H1 (cell line): ENCODE data around the gene MINPP1. TPM values are rescaled to one million over a fixed set of nuclear protein-coding genes. Genes with fewer than 3 reads are reported as not detected.

Experiments
- CTCF ChIA-PET: fragments of 300-600 bp; sonication (Branson Sonifier 250); formaldehyde crosslinking; loops from one replicate; lab custom pipeline; 2021; ENCODE audit not compliant: partially characterized antibody; lab: Charles Lee
- POLR2A ChIA-PET: fragments of 300-600 bp; sonication (Branson Sonifier 250); formaldehyde crosslinking; loops from one replicate; lab custom pipeline; 2021; ENCODE audit warnings: inconsistent platforms; ENCODE audit not compliant: partially characterized antibody; lab: Charles Lee
- DNase-seq, 2 experiments: peaks; one replicate each; pipeline versions ENCODE4 v3.0.0 to v3.0.0-alpha.2; 2010 to 2022; ENCODE audit warnings: low spot score in 2 of 2, low read depth in 1 of 2, mixed read lengths in 1 of 2
- FAIRE-seq: peaks from 2 replicates; lab custom pipeline; 2011; peaks lifted over from hg19 to GRCh38; lab: Jason Lieb, UNC
- H2AFZ ChIP-seq: 2 replicates; pipeline ENCODE4 v1.8.1; 2012; ENCODE audit warnings: low read length, inconsistent platforms
- H2AK5ac ChIP-seq: 2 replicates; pipeline ENCODE4 v1.6.1; 2013; ENCODE audit warnings: low read depth, low read length
- H2BK120ac ChIP-seq: replicated peaks from 2 replicates; pipeline ENCODE3; 2013; ENCODE audit warnings: low read depth, low read length, inconsistent platforms
- H2BK12ac ChIP-seq: 2 replicates; pipeline ENCODE4 v1.6.1; 2013; ENCODE audit warnings: low read depth, low read length
- H2BK15ac ChIP-seq: 2 replicates; pipeline ENCODE4 v1.6.1; 2013; ENCODE audit warnings: low read length
- H2BK20ac ChIP-seq: 2 replicates; pipeline ENCODE4 v1.6.1; 2013; ENCODE audit warnings: low read length
- H2BK5ac ChIP-seq: 2 replicates; pipeline ENCODE4 v1.6.1; 2013; ENCODE audit warnings: low read depth, low read length
- H3K14ac ChIP-seq: 2 replicates; pipeline ENCODE4 v1.6.1; 2013; ENCODE audit warnings: inconsistent platforms; ENCODE audit not compliant: insufficient read length
- H3K18ac ChIP-seq: 2 replicates; pipeline ENCODE4 v1.6.1; 2013; ENCODE audit warnings: low read length; ENCODE audit errors: extremely low read depth
- H3K23ac ChIP-seq: 2 replicates; pipeline ENCODE4 v1.6.1; 2013; ENCODE audit warnings: inconsistent platforms; ENCODE audit not compliant: insufficient read length
- H3K23me2 ChIP-seq: 2 replicates; pipeline ENCODE4 v1.6.1; 2013; ENCODE audit warnings: low read depth, low read length
- H3K27ac ChIP-seq: 2 replicates; pipeline ENCODE4 v1.6.1; 2011; ENCODE audit warnings: low read depth, low read length, inconsistent platforms
- H3K27me3 ChIP-seq, 4 experiments: replicated peaks in 1 of 4; 1 replicate in 1 of 4; 2 replicates in 3 of 4; pipeline versions ENCODE4 v1.6.1 to v1.8.1; 2011 to 2013; ENCODE audit warnings: low read length in 3 of 4, mild to moderate bottlenecking in 3 of 4, inconsistent platforms in 2 of 4, mixed read lengths in 2 of 4, moderate library complexity in 1 of 4; ENCODE audit not compliant: control insufficient read depth in 3 of 4, insufficient read depth in 3 of 4; ENCODE audit errors: extremely low read depth in 1 of 4
- H3K36me3 ChIP-seq, 4 experiments: 2 replicates each; pipeline versions ENCODE4 v1.6.1 to v1.8.1; 2011 to 2013; ENCODE audit warnings: mild to moderate bottlenecking in 4 of 4, low read length in 3 of 4, moderate library complexity in 2 of 4, control low read depth in 1 of 4, inconsistent platforms in 1 of 4; ENCODE audit not compliant: insufficient read depth in 4 of 4, control insufficient read depth in 2 of 4
- H3K4ac ChIP-seq: replicated peaks from 2 replicates; pipeline ENCODE3; 2013; ENCODE audit warnings: low read length, low read depth, mixed read lengths, inconsistent platforms; ENCODE audit not compliant: insufficient read length
- H3K4me1 ChIP-seq, 4 experiments: replicated peaks in 1 of 4; 1 replicate in 1 of 4; 2 replicates in 3 of 4; pipeline versions ENCODE4 v1.6.1 to v1.8.1; 2011 to 2013; ENCODE audit warnings: low read length in 3 of 4, inconsistent platforms in 2 of 4, mixed read lengths in 1 of 4; ENCODE audit not compliant: insufficient read depth in 4 of 4, control insufficient read depth in 3 of 4
- H3K4me2 ChIP-seq, 2 experiments: 2 replicates each; pipeline versions ENCODE4 v1.6.1 to v1.8.1; 2011 to 2013; ENCODE audit warnings: low read depth in 2 of 2, low read length in 2 of 2, control low read depth in 1 of 2, inconsistent platforms in 1 of 2, mild to moderate bottlenecking in 1 of 2; ENCODE audit not compliant: insufficient read depth in 1 of 2
- H3K4me3 ChIP-seq, 4 experiments: fragments of 200-600, 300-600 bp in 1 of 4; sonication (generic), shearing (Covaris generic), sonication (Bioruptor Twin) in 1 of 4; 2 replicates each; pipeline versions ENCODE4 v1.5.1 to v1.8.1; 2011 to 2016; ENCODE audit warnings: low read length in 4 of 4, low read depth in 3 of 4, control low read depth in 2 of 4, inconsistent platforms in 2 of 4, mild to moderate bottlenecking in 2 of 4, mixed read lengths in 1 of 4, moderate library complexity in 1 of 4; ENCODE audit not compliant: insufficient read depth in 2 of 4; ENCODE audit errors: extremely low read depth in 1 of 4
- H3K56ac ChIP-seq: replicated peaks from 2 replicates; pipeline ENCODE3; 2013; ENCODE audit warnings: low read depth, mild to moderate bottlenecking, mixed read lengths, low read length, inconsistent platforms; ENCODE audit not compliant: insufficient read length
- H3K79me1 ChIP-seq: 2 replicates; pipeline ENCODE4 v1.6.1; 2013; ENCODE audit warnings: low read depth, low read length, control low read depth
- H3K79me2 ChIP-seq, 2 experiments: 2 replicates each; pipeline versions ENCODE4 v1.6.1 to v1.8.1; 2012 to 2013; ENCODE audit warnings: low read length in 2 of 2, mild to moderate bottlenecking in 2 of 2, inconsistent platforms in 1 of 2; ENCODE audit not compliant: insufficient read depth in 2 of 2, control insufficient read depth in 1 of 2
- H3K9ac ChIP-seq, 4 experiments: replicated peaks in 1 of 4; 1 replicate in 1 of 4; 2 replicates in 3 of 4; pipeline versions ENCODE4 v1.6.1 to v1.8.1; 2011 to 2013; ENCODE audit warnings: low read depth in 3 of 4, low read length in 3 of 4, control low read depth in 2 of 4, mild to moderate bottlenecking in 2 of 4, moderate library complexity in 2 of 4, inconsistent platforms in 1 of 4; ENCODE audit errors: extremely low read depth in 1 of 4
- H3K9me3 ChIP-seq, 2 experiments: 2 replicates each; pipeline versions ENCODE4 v1.6.1 to v1.8.1; 2012 to 2013; ENCODE audit warnings: mild to moderate bottlenecking in 2 of 2, moderate library complexity in 2 of 2, control low read depth in 1 of 2, inconsistent platforms in 1 of 2, low read depth in 1 of 2, low read length in 1 of 2, mixed read lengths in 1 of 2; ENCODE audit not compliant: insufficient read depth in 2 of 2
- H4K20me1 ChIP-seq, 2 experiments: replicated peaks in 1 of 2; 2 replicates each; pipeline versions ENCODE3 to v1.8.1; 2011 to 2013; ENCODE audit warnings: inconsistent platforms in 2 of 2, low read length in 2 of 2, mild to moderate bottlenecking in 1 of 2; ENCODE audit not compliant: insufficient read depth in 2 of 2, control insufficient read depth in 1 of 2
- H4K5ac ChIP-seq: 2 replicates; pipeline ENCODE4 v1.6.1; 2013; ENCODE audit warnings: low read length, low read depth, mixed read lengths, inconsistent platforms; ENCODE audit not compliant: insufficient read length
- H4K8ac ChIP-seq: 2 replicates; pipeline ENCODE4 v1.8.0; 2013; ENCODE audit warnings: mild to moderate bottlenecking, moderate library complexity, low read length, inconsistent platforms; ENCODE audit not compliant: insufficient read depth; ENCODE audit errors: extremely low read depth
- H4K91ac ChIP-seq: replicated peaks from 2 replicates; pipeline ENCODE3; 2013; ENCODE audit warnings: low read length, mixed read lengths, inconsistent platforms; ENCODE audit not compliant: insufficient read length
- GABPA ChIP-seq: IDR thresholded peaks from 2 replicates; pipeline ENCODE4 v1.6.1; 2011; ENCODE audit warnings: mild to moderate bottlenecking, low read length, moderate library complexity, borderline replicate concordance; ENCODE audit not compliant: insufficient read depth
- JUND ChIP-seq: IDR thresholded peaks from 2 replicates; pipeline ENCODE4 v1.6.1; 2011; ENCODE audit warnings: mild to moderate bottlenecking, improper control_type of control experiment, low read length
- NANOG ChIP-seq: IDR thresholded peaks from 2 replicates; pipeline ENCODE4 v1.6.1; 2011; ENCODE audit warnings: low read length, low read depth, mild to moderate bottlenecking, inconsistent platforms; ENCODE audit not compliant: insufficient read depth, poor library complexity, severe bottlenecking
- NRF1 ChIP-seq: IDR thresholded peaks from 2 replicates; pipeline ENCODE4 v1.6.1; 2011; ENCODE audit warnings: mild to moderate bottlenecking, low read depth, low read length, improper control_type of control experiment
- POLR2A ChIP-seq, 2 experiments: IDR thresholded peaks; 1 replicate in 1 of 2; 2 replicates in 1 of 2; pipeline ENCODE4 v1.6.1; 2011; ENCODE audit warnings: low read depth in 2 of 2, low read length in 2 of 2, mild to moderate bottlenecking in 2 of 2; ENCODE audit errors: control extremely low read depth in 1 of 2
- RAD21 ChIP-seq, 2 experiments: IDR thresholded peaks in 1 of 2; conservative IDR thresholded peaks in 1 of 2; 2 replicates each; pipeline ENCODE4 v1.6.1; 2011; ENCODE audit warnings: low read depth in 2 of 2, low read length in 2 of 2, improper control_type of control experiment in 1 of 2, inconsistent platforms in 1 of 2, mild to moderate bottlenecking in 1 of 2, moderate library complexity in 1 of 2
- RBBP5 ChIP-seq: IDR thresholded peaks from 2 replicates; pipeline ENCODE4 v1.7.1; 2012; ENCODE audit warnings: low read depth, mild to moderate bottlenecking, inconsistent platforms, low read length, moderate library complexity, borderline replicate concordance
- SAP30 ChIP-seq: fragments of 300-600 bp; sonication (generic); IDR thresholded peaks from 2 replicates; pipeline ENCODE4 v1.7.1; 2012; ENCODE audit warnings: low read length, moderate library complexity, mild to moderate bottlenecking, inconsistent platforms; ENCODE audit not compliant: insufficient read depth, insufficient replicate concordance
- SIN3A ChIP-seq, 2 experiments: IDR thresholded peaks in 1 of 2; conservative IDR thresholded peaks in 1 of 2; 2 replicates each; pipeline ENCODE4 v1.6.1; 2011 to 2012; ENCODE audit warnings: low read length in 2 of 2, improper control_type of control experiment in 1 of 2, low read depth in 1 of 2, mild to moderate bottlenecking in 1 of 2
- WGBS, 2 experiments: shearing (Covaris generic) in 1 of 2; methylation state at CpG; one replicate each; pipeline versions ENCODE4 v1.1.6 to v1.1.7; 2013 to 2015; ENCODE audit warnings: low lambda C conversion rate in 2 of 2, mixed read lengths in 2 of 2, inconsistent platforms in 1 of 2, low coverage in 1 of 2, missing lambda C conversion rate in 1 of 2; ENCODE audit not compliant: insufficient replicate concordance in 2 of 2, insufficient coverage in 1 of 2, insufficient read length in 1 of 2; ENCODE audit errors: extremely low coverage in 1 of 2, missing lambda C conversion rate in 1 of 2; 5-methylcytosine and 5-hydroxymethylcytosine counted together
- polyA plus RNA-seq, 7 experiments: library from polyadenylated mRNA; depleted of rRNA in 3 of 7; stranded (reverse) in 5 of 7; unstranded in 2 of 7; fragments of >200 nt in 5 of 7; fragments of 200-250 nt in 2 of 7; gene quantifications; 1 replicate in 5 of 7; 2 replicates in 1 of 7; 4 replicates in 1 of 7; pipeline versions ENCODE4 v1.2.1 to v1.2.3, GENCODE V29; 2011 to 2013; ENCODE audit warnings: missing spikeins in 2 of 7, mixed read lengths in 2 of 7
- total RNA-seq: library from RNA; stranded (reverse); fragmentation: NEBNext Ultra II Directional; extraction: Animal tissue kit (Norgen Biotek cat#: 25700); gene quantifications from 2 replicates; pipeline ENCODE4 v1.2.1, GENCODE V29; 2021

Gene MINPP1
- total and polyA plus RNA-seq, 2 of the 8 experiments (the other 6 are each of a cell fraction or from before 2014, with no cell fraction given) = 13.6 to 27.2 TPM

- no peaks in the 10 kb centered on the region for H3K79me2 ChIP-seq
- no peak overlapping the region for H3K4ac ChIP-seq
- TF ChIP-seq JUND = no peak
- TF ChIP-seq NRF1 = no peak
- no peak for TF ChIP-seq SIN3A (conservative IDR thresholded peaks at IDR 0.05 in 1 of 2, IDR thresholded peaks at IDR 0.05 in 1 of 2; ENCODE audit: low read depth in 1 of 2, low read length in 2 of 2)
- no peak for TF ChIP-seq POLR2A (IDR thresholded peaks at IDR 0.05; ENCODE audit: control extremely low read depth in 1 of 2, low read depth in 2 of 2, low read length in 2 of 2)
- TF ChIP-seq SAP30 = no peak
- no peak for TF ChIP-seq RBBP5
- no peak for TF ChIP-seq RAD21 (IDR thresholded peaks at IDR 0.05 in 1 of 2, conservative IDR thresholded peaks at IDR 0.05 in 1 of 2; ENCODE audit: low read depth in 2 of 2, low read length in 2 of 2)
- TF ChIP-seq GABPA = no peak
- no peak for TF ChIP-seq NANOG
- no peak overlapping the region for H3K18ac ChIP-seq
- no peak overlapping the region for H3K4me2 ChIP-seq
- H4K5ac ChIP-seq = no peak overlapping the region
- no peak overlapping the region for H4K8ac ChIP-seq
- H3K9me3 ChIP-seq = peaks cover 0 to 2% of the 10 kb centered on the region in 2 experiments; a peak in 1 of 4 replicates
- H3K4me1 ChIP-seq = peaks cover 2 to 9% (median 5%) of the 10 kb centered on the region in 4 experiments; a peak in 4 of 7 replicates
- H2BK15ac ChIP-seq = no peak overlapping the region
- H2BK20ac ChIP-seq = no peak overlapping the region
- H2BK12ac ChIP-seq = no peak overlapping the region
- H3K14ac ChIP-seq = no peak overlapping the region
- H2AFZ ChIP-seq = peak overlapping the region; percentile 25; the same call in 1 of the 2 replicates
- no peak overlapping the region for H3K56ac ChIP-seq
- no peaks in the 10 kb centered on the region for H3K23me2 ChIP-seq
- H4K20me1 ChIP-seq = no peaks in the 10 kb centered on the region
- H3K4me3 ChIP-seq = no peak overlapping the region
- no peak for DNase-seq
- FAIRE-seq = no peak
- H3K23ac ChIP-seq = no peak overlapping the region
- H3K36me3 ChIP-seq = no peaks in the 10 kb centered on the region
- no peak overlapping the region for H3K27ac ChIP-seq
- WGBS, 2 experiments = 90% methylated on average over 9 of the region's 9 CpGs; no CpG with 5 or more reads in 1 of the 2 experiments
- no peaks in the 10 kb centered on the region for H3K27me3 ChIP-seq
- no peak overlapping the region for H2BK120ac ChIP-seq
- H2BK5ac ChIP-seq = no peak overlapping the region
- H3K79me1 ChIP-seq = no peaks in the 10 kb centered on the region
- H3K9ac ChIP-seq = no peak overlapping the region
- CTCF ChIA-PET = interaction anchor here (0.6 to 0.9 kb wide), 2 partner anchors 25 to 59 kb away, joined by 3 read pairs; no protein-coding TSS in a partner anchor
- POLR2A ChIA-PET = interaction anchor here (0.5 to 0.7 kb wide), 2 partner anchors 25 to 29 kb away, joined by 3 to 5 read pairs; no protein-coding TSS in a partner anchor
- H2AK5ac ChIP-seq = no peak overlapping the region
- no peak overlapping the region for H4K91ac ChIP-seq
These were observed 58.1 kb downstream of the MINPP1 start for GRCh38 chr10:87562750-87563149.
